Ascending aorta (tissue), 2 donors: ENCODE measurements around the gene NIT1. TPM values are rescaled to one million over a fixed set of nuclear protein-coding genes. Genes with fewer than 3 reads are reported as not detected.

Experiments
- DNase-seq, 2 donors: peaks; one replicate each; pipeline ENCODE4 v3.0.0-alpha.2; 2019; ENCODE audit warnings: low spot score in 2 of 2
- H3K27ac ChIP-seq, 2 donors: fragments of 200-600 bp; sonication (generic); one replicate each; pipeline ENCODE4 v1.5.1; 2016 to 2017; ENCODE audit warnings: mild to moderate bottlenecking in 1 of 2
- H3K27me3 ChIP-seq: fragments of 200-600 bp; sonication (generic); one replicate; pipeline ENCODE4 v1.5.1; 2017
- H3K36me3 ChIP-seq, 2 donors: fragments of 200-600 bp; sonication (generic); one replicate each; pipeline ENCODE4 v1.5.1; 2016
- H3K4me1 ChIP-seq, 2 donors: fragments of 200-600 bp; sonication (generic); one replicate each; pipeline ENCODE4 v1.5.1; 2016 to 2017; ENCODE audit warnings: mild to moderate bottlenecking in 1 of 2
- H3K4me3 ChIP-seq, 2 donors: fragments of 200-600 bp; sonication (generic); one replicate each; pipeline ENCODE4 v1.5.1; 2016 to 2017; ENCODE audit warnings: mild to moderate bottlenecking in 1 of 2
- H3K9me3 ChIP-seq, 2 donors: fragments of 200-600 bp; sonication (generic); one replicate each; pipeline ENCODE4 v1.5.1; 2016
- intact Hi-C: fragments of 100-400 bp; cut with DNase I; formaldehyde crosslinking; loops from one replicate; pipeline ENCODE4 v1.15.1; 2023
- total RNA-seq: library from RNA; depleted of rRNA; stranded (reverse); fragments of >200 nt; gene quantifications from one replicate; pipeline ENCODE4 v1.1.0, GENCODE V29; 2016
- TF ChIP-seq, protein P1 (sequence below), 3 experiments: fragments of 200-600 bp in 2 of 3; fragments of 450-650 bp in 1 of 3; sonication (generic) in 2 of 3; IDR thresholded peaks; one replicate each; pipeline ENCODE4 v1.5.1; 2016 to 2019; ENCODE audit warnings: antibody characterized with exemption in 3 of 3, mild to moderate bottlenecking in 1 of 3, moderate library complexity in 1 of 3

Gene NIT1
- total RNA-seq, 1 donor from 2014 or later = 44.9 TPM

DNA sequence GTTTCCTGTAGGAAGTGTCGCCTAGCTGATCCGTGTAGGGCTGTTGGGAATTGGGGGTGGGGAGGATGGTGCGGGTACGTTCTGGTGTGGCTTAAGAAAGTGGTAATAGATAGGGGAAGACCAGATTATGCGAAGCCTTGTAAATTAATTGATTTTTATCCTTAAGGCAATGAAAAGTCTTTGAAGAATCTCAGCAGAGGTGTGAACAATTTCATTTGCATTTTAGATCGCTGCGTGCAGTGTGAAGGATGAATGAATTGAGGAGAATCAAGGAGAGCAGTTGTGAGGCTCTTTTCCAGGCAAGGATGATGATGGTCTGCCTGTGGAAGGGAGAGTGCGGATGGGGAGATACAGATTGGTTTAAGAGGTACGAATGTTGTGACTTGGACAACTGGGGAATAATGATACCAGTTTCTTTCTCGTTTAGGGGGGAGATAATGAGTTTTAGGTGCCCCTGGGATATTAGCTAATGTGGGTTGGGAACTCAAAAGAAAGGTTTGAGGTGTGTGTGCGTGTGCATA lies 15.4 kb downstream of the NIT1 start:
- H3K4me1 ChIP-seq = peaks cover 5 to 19% of the 10 kb centered on the region in 2 donors
- intact Hi-C loops = loop anchor here (2.0 to 5.0 kb wide), 4 partner anchors 26 to 594 kb away; partner anchors contain the start of genes KLHDC9 and USP21
- no peaks in the 10 kb centered on the region for H3K27me3 ChIP-seq
- no peaks in the 10 kb centered on the region for H3K9me3 ChIP-seq
- DNase-seq = no peak
- H3K36me3 ChIP-seq = peaks cover 8 to 10% of the 10 kb centered on the region in 2 donors
- TF ChIP-seq, protein P1, sequence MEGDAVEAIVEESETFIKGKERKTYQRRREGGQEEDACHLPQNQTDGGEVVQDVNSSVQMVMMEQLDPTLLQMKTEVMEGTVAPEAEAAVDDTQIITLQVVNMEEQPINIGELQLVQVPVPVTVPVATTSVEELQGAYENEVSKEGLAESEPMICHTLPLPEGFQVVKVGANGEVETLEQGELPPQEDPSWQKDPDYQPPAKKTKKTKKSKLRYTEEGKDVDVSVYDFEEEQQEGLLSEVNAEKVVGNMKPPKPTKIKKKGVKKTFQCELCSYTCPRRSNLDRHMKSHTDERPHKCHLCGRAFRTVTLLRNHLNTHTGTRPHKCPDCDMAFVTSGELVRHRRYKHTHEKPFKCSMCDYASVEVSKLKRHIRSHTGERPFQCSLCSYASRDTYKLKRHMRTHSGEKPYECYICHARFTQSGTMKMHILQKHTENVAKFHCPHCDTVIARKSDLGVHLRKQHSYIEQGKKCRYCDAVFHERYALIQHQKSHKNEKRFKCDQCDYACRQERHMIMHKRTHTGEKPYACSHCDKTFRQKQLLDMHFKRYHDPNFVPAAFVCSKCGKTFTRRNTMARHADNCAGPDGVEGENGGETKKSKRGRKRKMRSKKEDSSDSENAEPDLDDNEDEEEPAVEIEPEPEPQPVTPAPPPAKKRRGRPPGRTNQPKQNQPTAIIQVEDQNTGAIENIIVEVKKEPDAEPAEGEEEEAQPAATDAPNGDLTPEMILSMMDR (IDR thresholded peaks at IDR 0.05) = no peak
- H3K4me3 ChIP-seq = peak overlapping the region; percentile 71 to 89
- H3K27ac ChIP-seq = peak overlapping the region; percentile 96 to 98

- intact Hi-C loops = no loop called here
- no peak for DNase-seq
- no peaks in the 10 kb centered on the region for H3K36me3 ChIP-seq
- no peak overlapping the region for H3K27ac ChIP-seq
- no peaks in the 10 kb centered on the region for H3K9me3 ChIP-seq
- H3K27me3 ChIP-seq = no peaks in the 10 kb centered on the region
- H3K4me1 ChIP-seq = peaks cover 0 to 8% of the 10 kb centered on the region in 2 donors
- TF ChIP-seq, protein P1 (IDR thresholded peaks at IDR 0.05) = no peak
- H3K4me3 ChIP-seq = no peak overlapping the region
These were observed 20.0 kb downstream of the NIT1 start for GRCh38 chr1:161137881-161138280.

DNA sequence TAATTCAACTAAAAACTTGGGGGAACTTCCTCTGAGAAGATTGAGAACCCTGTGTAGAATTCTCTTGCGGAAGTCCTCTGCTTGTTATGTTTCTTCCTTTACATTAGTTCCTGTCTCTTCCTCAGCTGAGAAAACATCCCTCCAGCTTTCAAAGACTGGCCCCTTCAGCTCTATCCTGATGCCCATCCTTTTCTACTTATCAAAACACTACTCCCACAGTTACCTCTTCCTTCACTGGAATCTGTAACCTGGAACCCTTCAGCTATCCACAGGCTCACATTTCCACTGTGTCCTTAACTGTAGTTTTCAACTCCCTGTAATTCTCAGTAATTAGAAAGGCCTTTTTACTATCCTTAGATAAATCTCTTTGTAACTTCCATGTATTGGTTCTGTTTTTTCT lies 20.5 kb downstream of the NIT1 start:
- TF ChIP-seq, protein P1 (IDR thresholded peaks at IDR 0.05) = no peak
- no peaks in the 10 kb centered on the region for H3K9me3 ChIP-seq
- H3K27me3 ChIP-seq = no peaks in the 10 kb centered on the region
- H3K27ac ChIP-seq = no peak overlapping the region
- no peak overlapping the region for H3K4me3 ChIP-seq
- intact Hi-C loops = no loop called here
- peaks cover 0 to 8% of the 10 kb centered on the region in 2 donors for H3K4me1 ChIP-seq
- no peaks in the 10 kb centered on the region for H3K36me3 ChIP-seq
- DNase-seq = no peak

GRCh38 chr1:161139766-161140165 lies 21.9 kb downstream of the NIT1 start:
- Histone ChIP-seq H3K36me3 (no peaks in the 10 kb centered on the region), H3K4me3 (no peak overlapping the region), H3K4me1 (no peaks in the 10 kb centered on the region), H3K27ac (no peak overlapping the region), H3K9me3 (no peaks in the 10 kb centered on the region), H3K27me3 (no peaks in the 10 kb centered on the region)
- TF ChIP-seq, protein P1 (IDR thresholded peaks at IDR 0.05) = peak in 2 of 3 experiments; percentile 13 to 32
- intact Hi-C loops = no loop called here
- no peak for DNase-seq

- no peak for DNase-seq
- no peak overlapping the region for H3K27ac ChIP-seq
- H3K27me3 ChIP-seq = no peaks in the 10 kb centered on the region
- no peaks in the 10 kb centered on the region for H3K4me1 ChIP-seq
- H3K4me3 ChIP-seq = no peak overlapping the region
- H3K9me3 ChIP-seq = no peaks in the 10 kb centered on the region
- intact Hi-C loops = no loop called here
- H3K36me3 ChIP-seq = no peaks in the 10 kb centered on the region
- TF ChIP-seq, protein P1 (IDR thresholded peaks at IDR 0.05) = no peak
These were observed 23.0 kb downstream of the NIT1 start for GRCh38 chr1:161140755-161141400.
